ENCODE results near the gene CXCL13.

- TF ChIP-seq RCOR1 (IDR thresholded peaks at IDR 0.05; ENCODE audit: low read depth, low read length) (no peak), CTCF (IDR thresholded peaks at IDR 0.05) (no peak)
These were observed 38.1 kb upstream of the CXCL13 start for GRCh38 chr4:77567549-77567948.

Measured in A549 (cell line).